GM21576 (cell line): ENCODE measurements around the gene ENDOU.

ENCODE experiments used
- ATAC-seq: cut with Tn5 transposase; IDR thresholded peaks from one replicate; pipeline ENCODE4 v1.9.1; 2021; ENCODE audit warnings: mild to moderate bottlenecking, moderate library complexity; ENCODE audit not compliant: unreplicated experiment

The ENDOU gene

GRCh38 chr12:47757840-47758583 is 32.7 kb upstream of the ENDOU start:
- no peak for ATAC-seq

DNA sequence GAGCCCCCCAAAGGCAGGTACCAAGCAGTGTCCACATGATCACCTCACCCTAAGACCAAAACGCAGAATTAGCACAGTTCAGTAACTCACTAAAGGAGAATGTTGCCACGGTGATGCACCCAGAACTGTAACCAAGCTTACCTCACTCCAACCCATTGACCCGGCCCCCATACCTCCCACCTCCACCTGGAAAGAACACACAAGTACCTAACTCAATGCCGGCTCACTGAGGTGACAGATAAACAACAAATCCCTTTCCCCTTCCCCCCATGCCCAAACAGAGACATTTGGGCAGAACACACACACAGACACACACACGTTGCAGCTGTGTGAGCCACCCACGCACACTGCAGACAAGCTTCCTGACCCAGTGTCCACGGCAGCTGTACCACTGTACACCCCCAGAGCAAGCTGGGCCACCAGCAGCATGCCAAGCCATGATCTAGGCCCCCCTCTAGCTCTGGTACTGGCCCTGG is 32.1 kb upstream of the ENDOU start:
- no peak for ATAC-seq

- peak; percentile 70 for ATAC-seq
Observed at GRCh38 chr12:47755655-47756562, 30.6 kb upstream of the ENDOU start.

- peak; percentile 10 for ATAC-seq
Observed at GRCh38 chr12:47754881-47755280, 29.6 kb upstream of the ENDOU start.

GRCh38 chr12:47754126-47754525 is 28.8 kb upstream of the ENDOU start:
- ATAC-seq = no peak

DNA sequence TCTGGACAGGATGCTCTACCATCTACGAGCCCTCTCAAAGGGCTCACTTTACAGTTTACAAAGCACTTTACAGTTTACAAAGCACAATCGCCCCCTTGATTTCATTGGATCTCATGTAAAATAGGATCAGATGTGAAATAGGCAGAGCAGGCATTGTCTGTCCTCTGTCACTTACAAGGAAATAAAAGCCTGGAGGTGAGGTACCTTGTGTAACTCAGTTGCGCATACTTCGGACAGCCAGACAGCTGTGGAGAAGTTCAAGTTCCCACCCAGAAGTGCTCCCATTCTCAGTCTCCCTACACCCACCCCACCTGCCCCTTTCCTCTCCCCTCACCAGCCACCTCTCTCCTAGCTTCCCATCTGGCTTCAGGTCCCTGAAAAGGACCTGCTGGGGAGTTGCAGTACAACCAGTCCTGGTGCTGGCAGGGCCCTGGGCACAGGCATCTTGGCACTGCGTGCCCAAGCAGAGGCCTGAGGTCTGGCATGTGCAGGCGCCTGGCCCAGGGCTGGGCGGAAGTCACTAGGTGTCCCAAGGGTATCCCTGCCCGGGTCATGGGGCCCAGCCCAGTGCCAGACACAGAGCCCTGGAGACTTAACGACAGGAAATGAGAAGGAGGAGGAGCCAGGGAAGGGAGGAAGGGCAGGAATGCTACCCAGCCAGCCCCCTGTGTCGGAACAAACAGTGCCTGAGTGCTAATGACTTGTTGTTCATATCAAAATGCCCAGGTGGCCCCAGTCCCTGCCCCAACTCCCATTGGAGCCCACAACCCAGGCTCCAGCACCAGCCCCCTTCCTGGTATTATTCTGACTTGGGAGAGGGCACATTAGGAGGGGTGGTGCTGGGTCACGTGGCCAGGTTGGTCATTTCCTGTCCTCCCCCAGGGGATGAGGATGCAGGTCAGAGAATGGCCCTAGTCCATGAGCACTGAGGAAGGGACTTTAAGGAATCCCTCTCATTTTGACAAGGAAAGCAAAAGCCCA is 28.0 kb upstream of the ENDOU start:
- ATAC-seq = no peak

DNA sequence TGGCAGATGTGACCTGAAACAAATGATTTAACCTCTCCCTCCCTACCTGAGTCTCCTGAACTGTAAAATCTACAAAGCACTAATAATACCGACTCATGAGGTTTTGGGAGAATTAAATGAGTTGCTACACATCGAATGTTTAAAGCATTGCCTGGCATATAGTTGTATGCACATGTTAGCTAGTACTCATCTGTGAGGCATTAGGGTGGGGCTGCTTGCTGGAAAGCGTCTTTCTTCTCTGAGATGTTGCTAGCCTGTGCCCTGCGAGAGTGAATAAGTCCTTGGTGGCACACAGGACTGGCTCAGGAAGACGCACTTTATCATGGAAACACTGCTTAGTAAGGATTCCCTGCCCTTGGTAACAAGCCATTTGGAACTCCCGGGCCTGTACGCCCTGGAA is 27.3 kb upstream of the ENDOU start:
- ATAC-seq = no peak

DNA sequence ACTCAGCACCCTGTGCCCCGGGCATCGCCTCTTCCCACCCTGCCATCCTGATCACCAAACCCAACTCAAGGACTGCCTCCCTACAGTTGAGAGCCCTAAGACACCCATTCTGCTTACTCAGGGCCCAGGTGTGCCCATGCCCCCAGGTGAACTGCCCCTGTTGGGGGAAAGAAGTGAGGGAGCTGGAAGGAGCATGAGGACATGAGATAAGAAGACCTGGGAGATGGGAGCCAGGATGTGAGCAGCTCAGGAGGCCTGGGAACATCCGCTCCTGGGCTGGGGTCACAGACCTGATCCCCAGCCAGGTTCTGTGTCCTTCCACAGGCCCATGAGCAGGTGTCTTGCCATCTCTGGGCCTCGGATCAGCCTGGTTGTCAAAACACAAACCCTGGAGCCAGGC is 26.8 kb upstream of the ENDOU start:
- ATAC-seq = no peak

DNA sequence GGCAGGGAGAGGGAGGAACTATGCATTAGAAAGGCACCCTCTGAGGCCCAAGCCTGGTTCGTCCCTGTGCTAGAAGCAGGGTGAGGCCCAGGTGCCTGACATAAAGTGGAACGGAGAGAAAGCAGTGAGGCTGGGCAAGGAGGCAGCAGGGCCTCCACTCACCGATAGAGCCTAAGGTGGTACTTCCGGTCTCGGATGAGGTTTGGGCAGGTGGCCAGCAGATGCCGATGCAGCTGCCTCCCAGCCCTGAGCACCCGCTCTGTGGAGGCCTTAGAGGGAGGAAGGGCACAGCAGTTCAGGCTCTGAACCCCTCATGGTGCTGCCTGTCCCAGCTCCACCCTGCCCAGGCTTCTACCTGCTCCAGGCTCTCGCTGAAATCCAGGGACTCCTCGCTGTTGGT is 26.3 kb upstream of the ENDOU start:
- no peak for ATAC-seq

- no peak for ATAC-seq
Observed at GRCh38 chr12:47750916-47751470, 25.7 kb upstream of the ENDOU start.

GRCh38 chr12:47750229-47750798 is 25.0 kb upstream of the ENDOU start:
- no peak for ATAC-seq

- ATAC-seq = no peak
Observed at GRCh38 chr12:47748899-47749298, 23.6 kb upstream of the ENDOU start.

- ATAC-seq = no peak
Observed at GRCh38 chr12:47748507-47748828, 23.2 kb upstream of the ENDOU start.

DNA sequence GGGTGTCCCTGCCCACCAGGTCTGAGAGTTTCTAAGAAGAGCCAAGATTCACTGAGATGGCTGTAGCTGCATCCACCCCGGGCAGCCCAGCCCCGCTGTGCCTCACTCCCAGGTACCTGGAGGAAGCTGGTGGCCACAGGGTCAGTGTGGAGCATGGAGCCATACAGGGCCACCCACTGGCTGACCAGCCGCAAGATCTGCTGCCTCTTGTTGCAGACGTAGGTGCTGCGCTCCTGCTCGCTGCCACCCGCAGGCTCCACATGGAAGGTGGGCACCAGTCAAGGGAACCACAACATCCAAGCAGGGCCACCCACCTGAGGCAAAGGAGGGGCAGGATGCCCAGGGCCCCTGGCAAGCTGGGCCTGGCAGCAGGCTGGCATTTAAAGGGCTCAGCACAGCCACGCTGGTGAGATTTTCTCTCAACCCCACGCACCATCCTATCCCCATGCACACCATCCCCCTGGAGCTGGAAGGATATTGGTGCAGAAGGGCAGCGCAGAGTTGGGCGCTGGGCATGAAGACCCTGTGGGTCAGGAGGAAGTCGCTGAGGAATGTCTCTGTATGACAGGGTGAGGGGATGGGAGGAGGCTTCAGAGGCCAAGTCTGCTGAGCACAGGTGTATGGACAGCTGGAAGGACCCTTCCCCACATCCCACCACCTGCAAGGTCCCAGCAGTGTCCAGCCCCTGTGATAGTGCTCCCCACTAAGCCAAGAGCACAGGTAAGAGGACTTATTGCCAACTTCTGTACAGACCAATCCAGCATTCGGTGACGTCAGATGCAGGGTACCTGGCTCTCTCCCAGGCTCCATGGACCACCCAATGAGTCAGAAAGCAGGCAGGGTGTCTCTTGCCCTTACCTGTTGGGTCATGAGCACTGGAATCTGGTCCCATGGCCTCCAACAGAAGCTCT is 22.6 kb upstream of the ENDOU start:
- ATAC-seq = no peak

- peak; percentile 42 for ATAC-seq
Observed at GRCh38 chr12:47747126-47747525, 21.8 kb upstream of the ENDOU start.

DNA sequence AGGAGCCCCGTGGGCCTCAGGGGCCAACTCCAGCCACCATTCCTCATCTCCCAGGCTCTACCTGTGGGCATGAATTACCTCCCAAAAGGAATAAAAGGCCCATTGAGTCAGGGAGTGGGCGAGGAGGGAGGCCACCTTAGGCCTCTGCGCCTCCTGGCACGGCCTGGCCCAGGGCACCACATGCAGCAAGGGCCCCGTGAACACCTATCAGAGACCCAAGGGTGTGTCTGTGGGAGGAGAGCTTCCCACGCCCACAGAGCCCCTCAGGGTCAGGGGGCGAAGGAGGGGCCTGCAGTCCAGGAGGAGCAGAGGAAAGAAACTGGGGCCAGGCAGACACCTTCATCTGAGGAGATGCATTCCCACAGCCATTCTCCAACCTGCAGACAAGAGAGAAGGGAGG is 21.2 kb upstream of the ENDOU start:
- ATAC-seq = no peak

DNA sequence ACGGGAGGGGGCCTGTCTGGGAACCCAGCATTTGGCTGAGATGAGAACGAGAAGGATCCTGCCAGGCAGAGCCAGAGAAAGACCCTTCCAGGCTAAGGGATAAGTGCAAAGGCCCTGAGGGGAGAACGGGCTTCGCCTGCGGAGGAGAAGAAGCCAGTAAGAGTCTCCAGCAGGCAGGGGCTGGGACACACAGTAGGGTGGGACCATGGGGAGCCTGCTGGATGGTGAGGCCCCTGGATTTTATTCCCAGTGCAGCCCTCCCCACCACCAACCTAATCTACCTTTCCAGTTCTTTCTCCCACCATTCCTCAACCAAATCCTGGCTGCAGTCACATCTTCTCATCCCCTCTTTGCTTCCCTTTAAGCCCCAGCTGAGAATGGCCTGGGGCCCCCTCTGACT is 20.8 kb upstream of the ENDOU start:
- no peak for ATAC-seq

- ATAC-seq = no peak
Observed at GRCh38 chr12:47745485-47746041, 20.3 kb upstream of the ENDOU start.
